Measurements from ENCODE around the gene CCR2. TPM values are rescaled to one million over a fixed set of nuclear protein-coding genes. Genes with fewer than 3 reads are reported as not detected.
"Not testable (repeated sequence)": the region's sequence is repeated elsewhere in the genome, so short reads cannot be mapped to it uniquely, and the experiment has no call there.

The CCR2 gene
- 10 to 100 TPM in 1 of 2 donors, 1 to 10 TPM in 1; 2.9 to 17.5 TPM for total RNA-seq

DNA sequence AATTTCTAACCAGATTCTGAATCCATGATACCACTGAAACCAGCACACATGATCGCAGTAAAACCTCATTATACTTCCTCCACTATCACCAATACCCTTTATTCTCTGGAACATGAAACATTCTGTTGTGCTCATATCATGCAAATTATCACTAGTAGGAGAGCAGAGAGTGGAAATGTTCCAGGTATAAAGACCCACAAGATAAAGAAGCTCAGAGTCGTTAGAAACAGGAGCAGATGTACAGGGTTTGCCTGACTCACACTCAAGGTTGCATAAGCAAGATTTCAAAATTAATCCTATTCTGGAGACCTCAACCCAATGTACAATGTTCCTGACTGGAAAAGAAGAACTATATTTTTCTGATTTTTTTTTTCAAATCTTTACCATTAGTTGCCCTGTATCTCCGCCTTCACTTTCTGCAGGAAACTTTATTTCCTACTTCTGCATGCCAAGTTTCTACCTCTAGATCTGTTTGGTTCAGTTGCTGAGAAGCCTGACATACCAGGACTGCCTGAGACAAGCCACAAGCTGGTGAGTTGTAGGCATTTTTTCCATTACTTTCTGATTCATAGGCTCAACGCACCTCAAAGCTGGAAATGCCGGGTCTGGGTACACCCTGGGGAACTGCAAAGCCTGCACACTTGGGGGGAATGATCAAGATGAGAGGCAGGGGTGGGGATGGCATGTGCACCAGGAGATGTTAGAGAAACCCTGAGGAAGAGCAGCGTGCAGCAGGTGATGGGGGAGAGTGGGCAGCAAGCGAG is at the start of gene CCR2:
TSS of gene CCR2 (plus strand) at position 465 of the 764 bp plus-strand sequence. CDS start 3,417 bp downstream, outside the sequence.
- ATAC-seq (replicated peaks) = peak; percentile 74
- H3K4me1 Mint-ChIP-seq = peaks cover 52% of the 10 kb centered on the region
- peak within 1 kb of the TSS; percentile 49 for H3K27ac Mint-ChIP-seq
- no peaks in the 10 kb centered on the region for H3K9me3 Mint-ChIP-seq
- H3K27me3 Mint-ChIP-seq = peaks cover 3% of the 10 kb centered on the region
- H3K36me3 Mint-ChIP-seq (ENCODE audit: low read depth) = no peaks in the 10 kb centered on the region
- peak within 1 kb of the TSS; percentile 55 for H3K4me3 Mint-ChIP-seq

DNA sequence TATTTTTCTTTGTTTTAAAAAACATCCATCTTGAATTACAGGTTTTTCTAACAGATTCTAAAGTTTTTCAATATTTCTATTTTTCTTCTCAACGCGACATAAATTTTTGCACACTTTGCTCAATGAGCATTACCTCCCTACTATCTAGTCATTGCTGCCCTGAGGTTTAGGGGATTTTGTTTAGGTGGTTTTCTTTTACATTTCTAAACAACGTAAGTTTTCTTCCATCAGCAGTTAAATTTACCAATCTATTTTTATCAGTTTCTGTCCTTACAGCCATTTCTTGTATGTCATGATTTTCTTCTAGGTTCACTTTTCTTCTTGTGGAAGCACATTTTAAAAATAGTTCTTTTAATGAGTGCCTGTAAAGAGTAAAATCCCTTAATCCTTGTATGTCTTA is 49.2 kb upstream of the CCR2 start:
- Mint-ChIP-seq H3K4me3 (no peak overlapping the region), H3K36me3 (ENCODE audit: low read depth) (peaks cover 5% of the 10 kb centered on the region), H3K27ac (no peak overlapping the region), H3K4me1 (peaks cover 19% of the 10 kb centered on the region), H3K27me3 (no peaks in the 10 kb centered on the region), H3K9me3 (no peaks in the 10 kb centered on the region)
- no peak for ATAC-seq (replicated peaks)

DNA sequence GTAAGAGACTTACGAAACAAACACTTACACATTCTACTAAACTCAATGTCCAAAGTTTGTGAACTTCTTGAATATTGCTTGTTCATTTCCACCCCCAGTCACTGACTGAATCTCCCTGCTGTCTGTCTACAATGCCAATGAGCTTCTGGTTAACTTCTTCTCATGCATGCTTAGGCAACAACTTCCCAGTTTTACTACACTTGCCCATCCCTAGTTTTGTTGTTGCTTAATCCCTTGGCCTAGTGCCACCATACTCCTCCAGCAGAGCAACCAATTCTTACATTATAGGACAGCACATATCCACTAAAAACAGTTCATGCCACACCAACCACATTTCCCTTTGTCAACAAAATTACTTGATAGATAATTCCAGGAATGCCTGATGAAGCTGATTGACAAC is 40.9 kb upstream of the CCR2 start:
- Mint-ChIP-seq H3K27me3 (no peaks in the 10 kb centered on the region), H3K4me3 (no peak overlapping the region)
- no peak for ATAC-seq (replicated peaks)

DNA sequence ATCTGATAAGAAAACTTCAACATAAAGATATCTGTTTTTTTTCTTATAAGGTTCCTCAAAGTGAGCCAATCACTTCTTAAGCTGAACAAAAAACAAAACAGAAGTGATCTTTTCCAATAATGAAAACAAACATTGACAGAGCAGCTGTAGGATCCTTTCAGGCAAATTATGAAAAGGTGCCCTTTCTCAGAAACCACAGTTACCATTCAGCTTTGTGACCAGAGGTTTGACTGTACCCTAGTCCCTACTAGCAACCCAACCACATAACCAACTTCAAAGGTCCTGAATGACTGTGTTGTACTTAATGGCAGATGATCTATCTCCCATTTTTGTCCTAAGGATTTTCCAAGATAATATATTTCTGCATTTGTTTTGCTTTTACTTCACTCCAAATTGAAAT is 39.4 kb upstream of the CCR2 start:
- ATAC-seq (replicated peaks) = peak; percentile 92
- H3K27me3 Mint-ChIP-seq = no peaks in the 10 kb centered on the region
- no peak overlapping the region for H3K27ac Mint-ChIP-seq

More for the DNA sequence above, 40.9 kb upstream of the CCR2 start:
- no peak overlapping the region for H3K27ac Mint-ChIP-seq
- no peaks in the 10 kb centered on the region for H3K36me3 Mint-ChIP-seq (ENCODE audit: low read depth)
- H3K4me1 Mint-ChIP-seq = peaks cover 4% of the 10 kb centered on the region
- H3K9me3 Mint-ChIP-seq = no peaks in the 10 kb centered on the region

DNA sequence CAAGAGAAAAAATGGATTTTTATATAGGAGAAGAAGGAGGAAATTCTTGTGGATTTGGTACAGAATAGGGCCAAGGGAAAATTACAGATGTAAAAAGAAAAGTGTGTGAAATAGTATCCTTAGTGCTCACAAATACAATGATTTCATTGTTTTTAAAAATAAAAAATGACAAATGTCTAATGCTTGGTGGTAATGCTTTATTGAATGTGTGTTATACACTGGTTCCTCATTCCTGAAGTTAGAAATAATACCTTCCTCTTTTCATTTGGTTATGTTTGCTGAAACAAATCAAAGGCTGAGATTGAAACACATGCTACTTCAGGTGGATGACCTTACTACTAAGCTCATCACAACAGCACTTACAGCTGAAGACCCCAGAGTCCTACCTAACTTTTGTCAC is 37.7 kb upstream of the CCR2 start:
- no peak for ATAC-seq (replicated peaks)
- Mint-ChIP-seq H3K4me1 (peaks cover 4% of the 10 kb centered on the region), H3K27ac (no peak overlapping the region), H3K4me3 (no peak overlapping the region), H3K27me3 (no peaks in the 10 kb centered on the region), H3K36me3 (ENCODE audit: low read depth) (no peaks in the 10 kb centered on the region), H3K9me3 (no peaks in the 10 kb centered on the region)

More for the DNA sequence above, 39.4 kb upstream of the CCR2 start:
- no peaks in the 10 kb centered on the region for H3K36me3 Mint-ChIP-seq (ENCODE audit: low read depth)
- H3K4me3 Mint-ChIP-seq = no peak overlapping the region
- no peaks in the 10 kb centered on the region for H3K9me3 Mint-ChIP-seq
- H3K4me1 Mint-ChIP-seq = peaks cover 4% of the 10 kb centered on the region

DNA sequence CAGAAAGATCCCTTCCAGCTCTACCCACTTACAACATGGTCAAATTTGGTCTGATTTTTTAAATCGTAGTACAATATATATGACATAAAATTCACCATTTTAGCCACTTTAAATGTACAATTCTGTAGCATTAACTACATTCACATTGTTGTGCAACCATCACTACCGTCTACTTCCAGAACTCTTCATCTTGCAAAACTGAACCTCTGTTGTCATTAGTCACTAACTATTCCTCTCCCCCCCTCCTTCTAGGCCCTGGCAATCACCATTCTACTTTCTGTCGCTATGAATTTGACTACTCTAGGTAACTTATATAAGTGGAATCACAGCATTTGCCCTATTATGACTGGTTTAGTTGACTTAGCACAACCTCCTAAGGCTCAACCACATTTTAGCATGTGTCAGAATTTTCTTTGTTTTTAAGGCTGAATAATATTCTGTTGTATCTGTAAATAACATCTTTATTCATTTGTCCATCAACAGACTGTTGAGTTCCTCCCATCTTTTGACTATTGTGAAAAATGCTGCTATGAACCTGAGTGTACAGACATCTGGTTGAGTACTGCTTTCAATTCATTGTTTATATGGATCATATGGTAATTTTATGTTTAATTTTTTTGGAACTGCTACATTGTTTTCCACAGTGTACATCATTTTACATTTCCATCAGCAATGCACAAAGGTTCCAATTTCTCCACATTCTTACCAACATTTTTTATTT is 35.5 kb upstream of the CCR2 start:
- Mint-ChIP-seq H3K36me3 (ENCODE audit: low read depth) (no peaks in the 10 kb centered on the region), H3K4me3 (no peak overlapping the region), H3K4me1 (peaks cover 4% of the 10 kb centered on the region), H3K9me3 (no peaks in the 10 kb centered on the region), H3K27me3 (no peaks in the 10 kb centered on the region), H3K27ac (no peak overlapping the region)
- no peak for ATAC-seq (replicated peaks)

DNA sequence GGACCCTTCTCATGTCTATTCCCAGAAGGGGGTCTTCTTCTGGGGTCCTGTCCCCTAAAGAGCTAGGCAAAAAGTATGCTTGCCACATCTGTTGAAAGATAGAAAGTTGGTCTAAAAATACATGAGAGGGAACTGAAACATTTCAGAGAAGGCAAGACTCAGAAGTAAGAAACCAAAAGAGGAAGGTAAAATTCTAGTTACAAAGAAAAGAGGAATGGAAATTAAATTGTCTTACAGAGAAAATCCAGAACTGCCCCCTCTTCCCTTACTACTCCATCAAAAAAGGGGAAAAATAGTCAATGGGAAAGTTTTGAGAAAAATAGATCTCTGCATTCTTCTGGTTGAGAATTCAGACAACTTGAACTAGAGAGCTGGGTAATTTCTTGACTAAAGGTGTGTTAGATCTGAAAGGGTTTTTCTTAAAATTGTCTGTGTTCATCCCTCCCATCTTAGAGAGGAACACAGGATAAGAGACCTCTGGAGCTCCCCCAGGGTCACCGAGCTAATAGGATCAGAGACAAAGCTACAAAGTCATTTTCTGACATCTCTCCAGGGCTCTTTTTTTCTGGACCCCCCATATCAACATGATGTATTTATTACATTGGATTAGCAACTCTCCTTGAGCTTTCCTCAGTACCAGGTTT is 32.3 kb upstream of the CCR2 start:
- Mint-ChIP-seq H3K36me3 (ENCODE audit: low read depth) (no peaks in the 10 kb centered on the region), H3K4me3 (no peak overlapping the region), H3K9me3 (peaks cover 3% of the 10 kb centered on the region), H3K27ac (no peak overlapping the region), H3K27me3 (no peaks in the 10 kb centered on the region), H3K4me1 (no peaks in the 10 kb centered on the region)
- ATAC-seq (replicated peaks) = no peak

DNA sequence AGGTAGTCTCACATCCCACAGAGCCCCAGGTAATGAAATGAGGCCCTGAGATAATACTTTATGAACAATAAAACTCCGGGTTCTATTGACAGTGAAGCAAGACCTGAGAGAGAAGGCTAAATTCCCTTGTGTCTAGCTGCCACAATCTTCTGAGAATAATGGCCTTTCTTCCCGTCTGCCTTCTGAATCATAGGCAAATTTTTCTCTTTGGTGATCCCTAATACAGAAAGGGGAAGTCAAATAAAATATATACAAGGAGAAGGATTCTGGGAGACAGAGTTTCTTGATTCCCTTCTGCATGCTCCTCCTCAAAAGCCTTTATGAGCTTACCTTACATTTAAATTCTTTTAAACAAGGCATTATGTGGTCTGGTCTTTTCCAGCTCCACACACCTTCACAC is 29.9 kb upstream of the CCR2 start:
- Mint-ChIP-seq H3K4me1 (no peaks in the 10 kb centered on the region), H3K27ac (no peak overlapping the region), H3K4me3 (no peak overlapping the region)

DNA sequence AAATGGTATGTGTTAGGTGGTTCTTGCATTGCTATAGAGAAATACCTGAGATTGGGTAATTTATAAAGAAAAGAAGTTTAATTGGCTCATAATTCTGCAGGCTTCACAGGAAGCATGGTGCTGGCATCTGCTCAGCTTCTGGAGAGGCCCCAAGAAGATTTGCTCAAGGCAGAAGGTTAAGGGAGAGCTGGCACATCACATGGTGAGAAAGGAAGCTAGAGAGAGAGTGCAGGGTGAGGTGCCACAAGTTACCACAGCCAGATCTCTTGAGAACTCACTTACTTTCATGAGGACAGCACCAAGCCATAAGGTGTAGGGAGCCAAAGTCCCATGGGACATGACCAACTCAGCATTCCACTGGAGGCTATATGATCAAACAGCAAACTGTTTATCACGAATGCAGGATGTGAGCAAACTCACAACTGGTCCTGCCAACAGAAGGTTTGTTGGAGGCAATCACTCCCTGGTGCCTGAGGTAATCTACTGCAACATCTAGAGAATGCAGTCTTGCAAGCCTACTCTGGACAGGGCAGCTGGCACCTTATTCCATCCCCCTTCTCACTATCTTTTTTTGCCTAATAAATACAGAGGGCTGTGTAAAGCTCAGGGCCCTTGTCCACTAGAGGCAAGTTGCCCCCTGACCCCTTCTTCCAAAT is 28.1 kb upstream of the CCR2 start:
- no peaks in the 10 kb centered on the region for H3K4me1 Mint-ChIP-seq
- H3K4me3 Mint-ChIP-seq = no peak overlapping the region
- no peak overlapping the region for H3K27ac Mint-ChIP-seq
- ATAC-seq (replicated peaks) = no peak
- no peaks in the 10 kb centered on the region for H3K36me3 Mint-ChIP-seq (ENCODE audit: low read depth)
- peaks cover 3% of the 10 kb centered on the region for H3K9me3 Mint-ChIP-seq
- H3K27me3 Mint-ChIP-seq = no peaks in the 10 kb centered on the region

More for the DNA sequence above, 29.9 kb upstream of the CCR2 start:
- Mint-ChIP-seq H3K27me3 (no peaks in the 10 kb centered on the region), H3K36me3 (ENCODE audit: low read depth) (no peaks in the 10 kb centered on the region), H3K9me3 (peaks cover 3% of the 10 kb centered on the region)
- no peak for ATAC-seq (replicated peaks)

DNA sequence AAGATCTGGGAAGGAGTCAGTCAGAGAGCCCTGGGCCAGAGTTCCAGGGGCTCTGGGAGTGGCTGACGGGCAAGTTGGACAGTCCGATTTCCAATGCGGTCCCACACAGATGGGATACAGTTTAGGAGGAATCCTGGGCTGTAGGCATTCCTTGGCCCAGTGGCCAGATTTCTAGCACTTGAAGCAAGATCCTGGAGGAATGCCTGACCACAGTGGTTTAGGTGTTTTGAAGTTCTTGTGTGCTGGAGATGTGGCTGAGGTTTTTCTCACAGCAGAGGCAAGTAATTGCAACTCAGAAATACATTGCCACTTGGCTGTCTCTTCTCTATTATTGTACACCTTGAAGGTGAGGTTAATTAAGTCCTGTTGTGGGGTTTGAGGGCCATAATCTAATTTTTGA is 23.2 kb upstream of the CCR2 start:
- ATAC-seq (replicated peaks); H3K4me3 Mint-ChIP-seq; H3K27me3 Mint-ChIP-seq; H3K36me3 Mint-ChIP-seq (ENCODE audit: low read depth); H3K9me3 Mint-ChIP-seq; H3K27ac Mint-ChIP-seq: not testable (repeated sequence)
- H3K4me1 Mint-ChIP-seq = peaks cover 22% of the 10 kb centered on the region

DNA sequence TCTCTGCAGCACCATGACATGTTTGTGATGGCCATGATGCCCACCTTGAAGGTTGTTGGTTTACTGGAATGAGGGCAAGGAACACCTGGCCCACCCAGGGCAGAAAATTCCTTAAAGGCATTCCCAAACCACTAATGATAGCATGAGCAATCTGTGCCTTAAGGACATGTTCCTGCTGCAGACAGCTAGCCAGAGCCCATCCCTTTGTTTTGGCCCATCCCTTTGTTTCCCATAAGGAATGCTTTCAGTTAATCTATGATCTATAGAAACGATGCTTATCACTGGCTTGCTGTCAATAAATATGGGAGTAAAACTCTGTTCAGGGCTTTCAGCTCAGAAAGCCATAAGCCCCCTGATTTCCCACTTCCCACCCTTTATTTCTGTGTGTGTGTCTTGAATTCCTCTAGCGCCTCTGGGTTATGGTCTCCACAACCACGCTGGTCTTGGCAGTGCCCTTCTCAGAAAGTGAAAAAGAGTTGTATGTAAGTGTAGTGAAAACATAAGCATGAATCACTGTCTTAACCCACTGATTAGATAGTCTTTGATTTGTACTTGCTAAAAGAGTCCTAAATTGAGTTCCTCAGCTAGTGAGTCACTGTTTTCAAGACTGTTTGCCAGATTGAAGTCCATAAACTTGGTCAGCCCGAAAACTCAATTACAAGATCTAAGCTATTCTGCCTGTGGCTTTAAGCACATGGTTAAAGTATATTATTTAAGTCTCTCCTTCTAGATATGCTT is 19.0 kb upstream of the CCR2 start:
- ATAC-seq (replicated peaks) = peak; percentile 96
- peaks cover 9% of the 10 kb centered on the region for H3K27me3 Mint-ChIP-seq
- peaks cover 14% of the 10 kb centered on the region for H3K9me3 Mint-ChIP-seq
- peak overlapping the region; percentile 35 for H3K27ac Mint-ChIP-seq
- peaks cover 30% of the 10 kb centered on the region for H3K4me1 Mint-ChIP-seq
- H3K4me3 Mint-ChIP-seq = no peak overlapping the region
- no peaks in the 10 kb centered on the region for H3K36me3 Mint-ChIP-seq (ENCODE audit: low read depth)

DNA sequence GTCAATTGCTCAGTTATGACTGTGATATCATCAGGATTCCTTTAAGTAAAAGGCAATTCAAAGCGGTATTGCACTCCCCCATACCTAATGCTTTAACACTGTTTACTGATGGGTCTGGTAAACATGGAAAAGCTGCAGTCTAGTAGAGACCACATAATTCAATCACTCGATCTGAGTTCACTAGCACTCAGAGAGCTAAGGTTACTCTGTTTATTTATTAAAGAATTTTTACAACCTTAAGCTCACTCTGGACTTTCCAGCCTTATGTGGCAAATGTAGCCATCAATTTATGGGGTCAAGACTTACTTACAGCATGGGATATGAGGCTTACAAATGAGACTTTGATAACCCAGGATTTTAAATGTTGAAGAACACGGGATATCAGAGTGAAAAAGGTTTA is 18.4 kb upstream of the CCR2 start:
- Mint-ChIP-seq H3K9me3 (peaks cover 19% of the 10 kb centered on the region), H3K27me3 (peaks cover 9% of the 10 kb centered on the region), H3K4me1 (peaks cover 30% of the 10 kb centered on the region), H3K36me3 (ENCODE audit: low read depth) (no peaks in the 10 kb centered on the region), H3K4me3 (no peak overlapping the region), H3K27ac (peak overlapping the region; percentile 35)
- no peak for ATAC-seq (replicated peaks)

DNA sequence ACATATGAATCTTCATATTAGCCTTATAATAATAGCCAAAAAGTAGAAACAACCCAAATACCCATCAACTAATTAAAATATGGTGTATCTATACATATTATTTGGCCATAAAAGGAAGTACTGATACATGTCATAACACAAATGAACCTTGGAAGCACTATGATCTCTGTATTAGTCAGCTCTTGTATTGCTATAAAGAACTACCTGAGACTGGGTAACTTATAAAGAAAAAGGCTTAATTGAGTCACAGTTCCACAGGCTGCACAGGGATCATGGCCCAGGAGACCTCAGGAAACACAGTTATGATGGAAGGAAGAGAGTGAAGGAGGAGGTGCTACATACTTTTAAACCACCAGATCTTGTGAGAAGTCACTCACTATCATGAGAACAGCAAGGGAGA is 16.0 kb upstream of the CCR2 start:
- Mint-ChIP-seq H3K27ac (peak overlapping the region; percentile 28), H3K4me3 (no peak overlapping the region), H3K9me3 (peaks cover 19% of the 10 kb centered on the region), H3K4me1 (peaks cover 20% of the 10 kb centered on the region), H3K36me3 (ENCODE audit: low read depth) (no peaks in the 10 kb centered on the region), H3K27me3 (no peaks in the 10 kb centered on the region)
- ATAC-seq (replicated peaks) = peak; percentile 76

DNA sequence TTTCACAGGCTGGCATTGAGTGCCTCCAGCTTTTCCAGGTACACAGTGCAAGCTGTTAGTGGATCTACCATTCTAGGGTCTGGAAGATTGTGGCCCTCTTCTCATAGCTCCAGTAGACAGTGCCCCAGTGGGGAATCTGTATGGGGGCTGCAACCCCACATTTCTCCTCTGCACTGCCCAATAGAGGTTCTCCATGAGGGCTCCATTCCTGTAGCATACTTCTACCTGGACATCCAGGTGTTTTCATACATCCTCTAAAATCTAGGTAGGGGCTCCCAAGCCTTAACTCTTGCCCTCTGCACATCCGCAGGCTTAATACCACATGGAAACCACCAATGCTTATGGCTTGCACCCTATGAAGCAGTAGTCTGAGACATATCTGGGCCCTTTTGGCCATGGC is 15.1 kb upstream of the CCR2 start:
- H3K4me3 Mint-ChIP-seq = no peak overlapping the region
- H3K4me1 Mint-ChIP-seq = peaks cover 16% of the 10 kb centered on the region
- no peak overlapping the region for H3K27ac Mint-ChIP-seq
- no peaks in the 10 kb centered on the region for H3K36me3 Mint-ChIP-seq (ENCODE audit: low read depth)
- H3K27me3 Mint-ChIP-seq = no peaks in the 10 kb centered on the region
- H3K9me3 Mint-ChIP-seq = peaks cover 19% of the 10 kb centered on the region
- ATAC-seq (replicated peaks) = no peak

Measured in activated T-helper 17 cell treated with anti-CD3 and anti-CD28 coated beads, Interleukin-2, amount 50 U/mL, for 72 hours (primary cell).